Dermis microvascular lymphatic vessel endothelial cell (primary cell): Measurements from ENCODE around the gene PRSS56. TPM values are rescaled to one million over a fixed set of nuclear protein-coding genes. Genes with fewer than 3 reads are reported as not detected.
A peak's percentile ranks its signal among the peaks of the same experiment; 100 is the strongest.

Source experiments
- DNase-seq, 2 donors: peaks; one replicate each; pipeline versions ENCODE4 v3.0.0 to v3.0.0-alpha.2; 2010; ENCODE audit warnings: low read depth in 2 of 2
- total RNA-seq: library from RNA; depleted of rRNA; stranded (reverse); fragments of >200 nt; gene quantifications from 2 replicates; pipeline ENCODE4 v1.2.1, GENCODE V29; 2014

Gene PRSS56
- total RNA-seq, 1 donor from 2014 or later = not detected

DNA sequence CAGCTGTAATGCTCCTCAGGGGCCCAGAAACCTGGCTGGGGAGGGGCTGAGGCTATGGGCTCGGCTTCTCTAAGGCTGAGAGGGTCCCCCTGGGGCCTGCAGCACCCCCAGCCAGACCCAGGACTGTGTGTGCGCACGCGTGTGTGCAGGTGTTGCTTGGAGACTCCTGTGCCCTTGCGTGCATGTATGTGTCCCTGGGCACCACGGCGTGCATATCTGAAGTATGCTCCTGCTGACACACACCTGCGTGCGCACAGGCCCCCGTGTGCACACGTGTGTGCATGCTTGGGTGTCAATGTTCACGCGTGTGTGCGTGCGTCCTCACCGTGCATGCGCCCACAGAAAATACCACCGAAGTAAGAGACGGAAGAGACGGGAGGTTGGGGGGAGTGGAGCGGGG is 17.7 kb upstream of the PRSS56 start:
- DNase-seq = no peak

DNA sequence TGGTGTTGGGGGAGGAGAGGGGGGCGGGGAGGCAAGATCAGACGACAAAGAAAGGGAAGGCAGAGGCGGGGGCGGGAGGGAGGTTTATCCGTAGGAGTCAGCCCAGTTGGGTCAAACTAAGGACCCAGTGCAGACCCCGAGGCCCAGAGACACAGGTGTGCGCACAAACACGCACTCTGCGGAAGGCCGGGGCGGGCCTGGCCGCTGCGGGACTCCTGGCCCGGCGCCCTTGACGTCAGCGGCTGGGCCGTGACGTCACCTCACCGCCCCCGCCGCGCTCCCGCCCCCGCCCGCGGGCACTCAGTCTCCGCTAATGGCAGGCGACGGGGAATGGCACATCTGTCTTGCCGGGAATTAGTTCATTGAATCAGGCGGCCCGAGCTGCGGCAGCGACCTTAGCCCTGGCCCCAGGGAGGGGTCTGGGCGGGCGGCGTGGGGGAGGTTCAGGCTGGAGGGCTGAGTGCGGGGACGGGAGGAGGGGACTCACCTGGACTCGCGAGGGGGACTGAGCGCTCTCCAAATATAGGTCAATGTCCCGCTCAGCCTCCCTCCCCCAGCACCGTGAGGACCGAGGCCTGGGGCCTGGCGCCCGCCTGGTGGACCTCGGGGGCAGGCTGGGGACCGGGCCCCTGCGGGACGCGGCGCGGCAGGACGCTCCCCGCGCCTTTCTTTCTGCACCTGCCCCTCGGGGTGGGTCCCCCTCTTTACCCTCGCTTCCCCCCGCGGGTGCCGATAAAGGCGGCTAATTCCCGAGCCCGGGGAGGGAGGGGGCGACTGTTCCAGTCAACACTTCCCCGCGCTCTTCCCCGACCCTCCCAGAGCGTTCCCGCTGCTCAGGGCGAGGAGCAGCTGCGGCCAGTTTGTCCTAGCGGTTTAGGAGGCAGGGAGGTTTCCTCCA is 17.0 kb upstream of the PRSS56 start:
- peak in 1 of 2 donors; percentile 4 for DNase-seq

DNA sequence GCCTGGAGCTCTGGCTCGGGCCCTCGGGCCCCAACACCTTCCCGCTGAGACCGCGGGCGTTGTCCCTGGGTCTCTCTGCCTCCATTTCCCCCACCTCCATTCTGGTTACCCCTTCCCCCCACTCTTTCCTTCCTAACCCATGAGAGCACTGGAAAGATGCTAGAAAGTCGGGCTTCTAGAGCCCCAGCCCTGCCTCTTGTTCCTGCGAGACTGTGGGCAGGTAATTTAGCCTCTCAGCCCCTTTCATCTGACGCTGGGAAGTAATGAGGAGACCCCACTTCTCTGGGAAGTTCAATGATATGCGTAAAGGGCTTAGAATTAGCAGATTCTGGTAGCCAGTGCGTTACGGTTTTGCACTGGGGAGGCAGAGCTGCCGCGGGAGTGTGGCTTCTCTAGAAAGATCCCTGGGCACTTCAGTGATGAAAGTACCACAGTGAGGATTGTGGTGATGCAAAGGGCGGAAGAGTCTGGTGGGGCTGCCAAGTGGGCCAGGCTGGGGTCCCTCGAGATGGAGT is 16.3 kb upstream of the PRSS56 start:
- no peak for DNase-seq

GRCh38 chr2:232504438-232504837 is 15.8 kb upstream of the PRSS56 start:
- DNase-seq = no peak

DNA sequence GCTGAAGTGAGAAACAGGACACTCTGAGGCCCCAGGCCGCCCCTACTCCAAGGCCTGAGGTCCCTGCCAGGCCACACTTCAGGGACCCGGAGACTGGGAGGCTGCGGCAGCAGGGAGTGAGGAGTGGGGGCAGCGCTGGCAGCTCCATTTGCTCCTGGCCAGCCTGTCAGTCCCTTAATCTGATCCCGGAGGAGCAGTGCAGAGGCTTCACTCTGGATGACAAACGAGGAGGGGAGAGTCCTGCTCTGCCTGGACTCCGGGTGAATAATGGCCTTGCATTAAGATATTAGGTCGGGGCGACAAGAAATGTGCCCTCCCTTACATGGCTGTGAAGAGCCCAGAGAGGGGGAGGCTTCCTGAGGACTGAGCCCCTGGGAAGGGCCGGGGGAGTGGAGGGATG is 14.3 kb upstream of the PRSS56 start:
- DNase-seq = no peak

GRCh38 chr2:232506709-232507108 is 13.5 kb upstream of the PRSS56 start:
- no peak for DNase-seq

- DNase-seq = no peak
These were observed 11.9 kb upstream of the PRSS56 start for GRCh38 chr2:232508251-232508650.

DNA sequence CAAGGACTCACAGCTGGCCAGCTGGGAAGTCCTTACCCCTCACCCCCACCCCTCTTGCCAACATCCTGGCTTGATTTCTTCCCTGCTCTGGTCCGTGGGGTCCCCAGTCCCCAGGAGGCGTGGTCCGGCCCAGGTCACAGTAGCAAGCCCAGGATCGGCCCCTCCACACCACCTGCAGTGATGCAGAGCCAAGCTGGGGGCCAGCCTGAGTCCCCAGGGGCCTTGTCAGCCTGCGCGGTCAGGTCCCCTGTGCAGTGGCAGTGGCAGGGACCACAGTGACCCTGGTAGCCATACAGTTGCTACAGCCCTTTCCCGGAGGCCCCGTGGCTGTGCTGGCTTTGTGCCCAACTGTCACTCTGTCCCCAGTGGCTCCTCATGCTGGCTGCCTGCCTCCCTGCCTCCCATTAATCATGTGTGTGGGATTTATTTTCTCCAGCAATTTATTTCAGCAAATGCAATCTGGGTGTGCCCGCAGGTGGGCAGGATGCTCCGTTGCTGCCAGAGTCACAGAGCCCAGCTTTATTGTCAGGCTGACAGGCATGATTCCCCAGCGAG is 8.8 kb upstream of the PRSS56 start:
- DNase-seq = no peak

GRCh38 chr2:232512602-232513001 is 7.6 kb upstream of the PRSS56 start:
- DNase-seq = no peak

GRCh38 chr2:232513353-232513752 is 6.8 kb upstream of the PRSS56 start:
- no peak for DNase-seq

GRCh38 chr2:232515639-232516038 is 4.5 kb upstream of the PRSS56 start:
- no peak for DNase-seq

GRCh38 chr2:232516551-232516950 is 3.6 kb upstream of the PRSS56 start:
- no peak for DNase-seq

DNA sequence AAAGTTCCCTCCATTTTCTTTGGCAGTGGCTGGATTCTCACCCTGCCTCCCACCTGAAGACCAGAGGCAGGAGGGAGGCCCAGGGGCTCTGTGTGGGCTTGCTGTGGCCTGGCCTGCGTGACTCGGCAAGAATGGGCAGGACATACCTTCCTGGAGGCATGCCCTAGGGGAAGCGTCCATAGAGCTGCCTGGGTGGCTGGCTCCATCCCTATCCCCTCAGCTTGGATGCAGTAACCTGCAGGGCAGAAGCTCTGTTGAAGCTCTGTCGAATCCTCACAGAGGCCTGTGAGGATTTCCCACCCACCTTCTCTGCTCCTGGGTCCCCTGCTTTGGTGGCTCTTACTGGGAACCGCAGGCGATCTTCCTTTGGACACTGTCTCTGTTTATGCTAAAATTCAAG is 1.3 kb upstream of the PRSS56 start:
- no peak for DNase-seq

DNA sequence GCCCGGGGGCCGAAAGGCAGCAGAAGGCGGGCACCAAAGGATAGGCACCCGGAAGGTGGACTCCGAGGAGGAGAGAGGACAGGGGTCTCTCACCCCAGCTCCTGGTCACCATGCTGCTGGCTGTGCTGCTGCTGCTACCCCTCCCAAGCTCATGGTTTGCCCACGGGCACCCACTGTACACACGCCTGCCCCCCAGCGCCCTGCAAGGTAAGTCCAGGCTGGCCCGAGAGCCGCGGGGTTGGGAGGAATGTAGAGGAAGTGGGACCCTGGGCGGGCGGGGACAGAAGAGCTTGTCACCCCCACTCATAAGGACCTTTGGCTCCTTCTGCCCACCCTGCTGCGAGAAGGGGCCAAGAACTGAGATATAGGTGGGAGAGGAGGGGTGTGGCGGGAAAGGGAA is 301 bp downstream of the PRSS56 start:
- no peak for DNase-seq

DNA sequence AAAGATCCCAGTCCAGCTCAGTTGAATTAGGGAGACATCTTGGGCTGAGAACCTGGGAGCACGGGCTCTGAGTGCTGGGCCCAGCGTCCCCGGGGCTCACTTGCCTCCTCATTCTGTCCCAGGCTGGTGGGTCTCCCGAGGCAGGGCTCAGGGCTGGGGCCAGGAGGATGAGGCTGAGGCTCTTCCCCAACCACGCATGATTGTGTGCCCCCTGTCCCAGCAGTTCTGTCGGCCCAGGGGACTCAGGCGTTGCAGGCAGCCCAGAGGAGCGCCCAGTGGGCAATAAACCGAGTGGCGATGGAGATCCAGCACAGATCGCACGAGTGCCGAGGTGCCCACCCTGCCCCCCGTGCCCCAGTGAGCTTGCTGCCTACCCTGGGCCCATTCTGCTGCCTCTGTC is 910 bp downstream of the PRSS56 start:
- DNase-seq = no peak

GRCh38 chr2:232521959-232522622 is 1.9 kb downstream of the PRSS56 start:
- DNase-seq = peak in 1 of 2 donors; percentile 29

DNA sequence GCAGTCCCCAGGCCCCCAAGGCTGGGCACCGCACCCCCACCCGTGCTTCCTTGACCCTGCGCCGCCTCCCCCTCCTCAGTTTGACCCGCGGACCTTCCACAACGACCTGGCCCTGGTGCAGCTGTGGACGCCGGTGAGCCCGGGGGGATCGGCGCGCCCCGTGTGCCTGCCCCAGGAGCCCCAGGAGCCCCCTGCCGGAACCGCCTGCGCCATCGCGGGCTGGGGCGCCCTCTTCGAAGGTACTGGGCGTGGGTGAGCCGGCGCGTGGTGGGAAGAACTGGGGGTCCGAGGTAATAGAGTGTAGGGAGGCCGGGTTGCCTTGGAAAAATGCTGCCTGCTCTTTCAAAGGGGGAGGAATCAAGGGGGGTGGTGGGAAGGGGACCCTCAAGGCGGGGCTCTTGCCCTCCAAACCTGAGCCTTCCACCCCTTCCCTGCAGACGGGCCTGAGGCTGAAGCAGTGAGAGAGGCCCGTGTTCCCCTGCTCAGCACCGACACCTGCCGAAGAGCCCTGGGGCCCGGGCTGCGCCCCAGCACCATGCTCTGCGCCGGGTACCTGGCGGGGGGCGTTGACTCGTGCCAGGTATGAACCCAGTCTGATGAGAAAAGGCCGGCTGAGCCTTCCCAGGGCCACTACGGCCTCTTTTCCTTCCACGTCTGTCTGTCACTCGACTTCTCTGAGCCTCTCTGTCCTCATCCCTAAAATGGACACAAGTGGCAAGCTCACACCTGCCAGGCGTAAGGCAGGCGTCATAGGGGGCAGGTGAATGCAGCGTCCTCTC is 2.6 kb downstream of the PRSS56 start:
- DNase-seq = no peak

GRCh38 chr2:232523402-232523681 is 3.2 kb downstream of the PRSS56 start:
- DNase-seq = no peak

GRCh38 chr2:232523682-232524597 is 3.8 kb downstream of the PRSS56 start:
- peak in 1 of 2 donors; percentile 37 for DNase-seq

GRCh38 chr2:232524771-232525170 is 4.6 kb downstream of the PRSS56 start:
- DNase-seq = no peak

DNA sequence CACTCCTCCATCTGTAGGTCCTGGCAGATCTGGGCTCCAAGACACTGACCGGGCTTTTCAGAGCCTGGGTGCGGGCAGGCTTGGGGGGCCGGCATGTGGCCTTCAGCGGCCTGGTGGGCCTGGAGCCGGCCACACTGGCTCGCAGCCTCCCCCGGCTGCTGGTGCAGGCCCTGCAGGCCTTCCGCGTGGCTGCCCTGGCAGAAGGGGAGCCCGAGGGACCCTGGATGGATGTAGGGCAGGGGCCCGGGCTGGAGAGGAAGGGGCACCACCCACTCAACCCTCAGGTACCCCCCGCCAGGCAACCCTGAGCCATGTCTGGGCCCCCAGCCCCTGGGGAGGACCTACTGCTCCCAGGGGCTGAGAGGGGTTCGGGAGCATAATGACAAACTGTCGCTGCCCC is 5.0 kb downstream of the PRSS56 start:
- no peak for DNase-seq
